Left renal cortex interstitium (tissue), 4 donors: Measurements from ENCODE around the gene TCTA. TPM values are rescaled to one million over a fixed set of nuclear protein-coding genes. Genes with fewer than 3 reads are reported as not detected.
"Not testable (repeated sequence)": the region's sequence is repeated elsewhere in the genome, so short reads cannot be mapped to it uniquely, and the experiment has no call there.

Experiments used
- DNase-seq, 4 donors: peaks; one replicate each; pipeline ENCODE4 v3.0.0-alpha.2; 2013; ENCODE audit warnings: low read depth in 4 of 4, low spot score in 2 of 4, missing footprints in 1 of 4
- polyA plus RNA-seq, 4 donors: library from polyadenylated mRNA; unstranded; fragments of 120-200 nt; gene quantifications; one replicate each; pipeline ENCODE4 v1.2.1, GENCODE V29; 2013; ENCODE audit not compliant: insufficient read length in 4 of 4

Gene TCTA, protein sequence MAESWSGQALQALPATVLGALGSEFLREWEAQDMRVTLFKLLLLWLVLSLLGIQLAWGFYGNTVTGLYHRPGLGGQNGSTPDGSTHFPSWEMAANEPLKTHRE
- polyA plus RNA-seq: 10 to 100 TPM; 31.8 to 36.0 (median 35.5) TPM

DNA sequence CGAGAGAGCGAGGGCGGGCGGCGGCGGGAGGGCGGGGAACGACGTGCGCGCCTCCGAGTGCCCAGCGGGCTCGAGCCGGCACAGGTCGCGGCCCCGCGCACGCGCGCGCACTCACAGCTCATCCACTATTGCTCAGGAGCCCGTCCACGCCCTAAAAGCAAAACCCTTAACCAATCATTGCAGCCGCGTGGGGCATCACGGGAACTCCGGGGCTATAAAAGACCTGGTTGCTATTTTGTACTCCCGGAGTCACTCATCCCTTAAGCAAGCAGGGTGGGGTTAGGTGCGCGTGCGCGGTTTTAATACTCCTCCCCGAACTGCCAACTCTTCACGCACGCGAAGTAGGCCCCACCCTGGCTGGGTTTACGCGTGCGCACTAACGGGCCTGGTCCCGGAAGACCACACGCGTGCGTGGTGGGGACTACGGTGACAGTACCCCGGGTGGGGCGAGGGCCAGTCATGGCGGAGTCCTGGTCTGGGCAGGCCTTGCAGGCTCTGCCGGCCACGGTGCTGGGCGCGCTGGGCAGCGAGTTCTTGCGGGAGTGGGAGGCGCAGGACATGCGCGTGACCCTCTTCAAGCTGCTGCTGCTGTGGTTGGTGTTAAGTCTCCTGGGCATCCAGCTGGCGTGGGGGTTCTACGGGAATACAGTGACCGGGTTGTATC lies at the start of gene TCTA, which contains the start of gene RHOA:
Gene TCTA (plus strand): TSS at position 456 of the 664 bp plus-strand sequence. CDS start 4 bp downstream, at position 460.
Gene RHOA (minus strand): TSS at position 9 of the 664 bp plus-strand sequence. CDS start 36,387 bp downstream, outside the sequence.
- peak; percentile 97 to 99 (median 99) for DNase-seq

DNA sequence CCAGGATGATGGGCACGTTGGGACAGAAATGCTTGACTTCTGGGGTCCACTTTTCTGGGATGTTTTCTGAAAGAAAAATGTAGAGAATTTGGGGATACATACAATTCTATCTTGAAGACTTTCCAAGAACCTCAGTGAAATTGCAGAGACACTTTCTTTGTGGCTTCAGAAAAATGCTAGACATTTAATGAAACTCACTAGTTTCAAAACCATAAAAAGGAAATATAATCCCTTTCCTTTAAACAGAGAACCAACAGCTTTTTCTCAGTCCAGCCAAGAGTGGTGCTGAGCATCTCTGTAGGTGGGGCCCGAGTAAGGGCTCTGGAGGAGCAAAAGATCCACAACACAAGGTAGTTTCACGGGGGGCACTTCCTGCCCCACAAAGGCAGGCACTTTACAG lies 49.7 kb upstream of the TCTA start:
- no peak for DNase-seq

DNA sequence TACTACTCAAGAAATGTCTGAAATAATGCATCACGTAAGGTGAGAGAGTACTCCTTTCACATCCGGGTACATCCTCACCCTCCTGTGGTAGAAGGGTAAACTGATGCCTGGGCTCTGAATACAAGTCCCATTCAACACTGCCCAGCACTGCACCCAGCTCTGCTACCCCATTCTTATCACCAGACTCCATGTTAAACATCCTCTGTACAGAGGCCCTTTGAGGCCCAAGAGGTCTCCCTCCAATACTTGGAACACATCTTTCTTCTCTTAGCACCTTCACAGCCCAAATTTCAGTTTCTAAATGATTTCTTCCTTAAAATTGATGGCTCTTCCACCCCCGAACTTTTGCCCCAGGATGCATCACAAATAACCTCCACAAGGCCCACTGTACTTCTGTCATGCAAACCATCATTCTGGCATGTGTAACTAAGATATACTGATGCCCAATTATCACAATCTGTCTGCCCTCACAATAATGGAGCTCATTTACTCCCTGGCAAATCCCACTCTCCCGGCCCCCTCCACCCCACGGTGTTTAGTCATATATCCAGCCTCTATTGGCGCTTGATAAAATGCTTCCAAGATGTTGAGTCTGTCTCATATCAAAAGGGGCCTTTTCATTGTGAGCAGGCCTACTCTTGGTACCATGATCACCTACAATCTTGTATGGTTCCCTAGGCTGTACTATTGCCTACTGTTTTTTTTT lies 41.5 kb upstream of the TCTA start:
- DNase-seq: no peak

DNA sequence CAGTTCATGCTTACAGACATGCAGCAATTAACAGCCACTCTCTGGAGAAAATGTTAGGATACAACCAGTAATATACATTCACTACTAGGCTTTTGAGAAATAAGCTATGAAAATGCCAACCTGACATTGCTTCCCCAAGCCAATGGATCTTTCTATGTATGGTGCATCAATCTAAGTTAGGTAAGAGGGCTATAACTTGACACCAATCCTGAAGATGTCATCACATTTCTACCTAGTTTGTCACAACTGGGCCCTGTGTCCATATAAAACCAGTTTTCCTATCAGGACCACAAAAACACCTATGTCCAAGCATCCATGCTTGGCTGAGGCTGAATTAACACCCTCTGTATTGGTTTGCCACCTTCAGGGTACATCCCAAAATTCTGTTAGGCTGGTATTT lies 40.3 kb upstream of the TCTA start:
- DNase-seq: no peak

DNA sequence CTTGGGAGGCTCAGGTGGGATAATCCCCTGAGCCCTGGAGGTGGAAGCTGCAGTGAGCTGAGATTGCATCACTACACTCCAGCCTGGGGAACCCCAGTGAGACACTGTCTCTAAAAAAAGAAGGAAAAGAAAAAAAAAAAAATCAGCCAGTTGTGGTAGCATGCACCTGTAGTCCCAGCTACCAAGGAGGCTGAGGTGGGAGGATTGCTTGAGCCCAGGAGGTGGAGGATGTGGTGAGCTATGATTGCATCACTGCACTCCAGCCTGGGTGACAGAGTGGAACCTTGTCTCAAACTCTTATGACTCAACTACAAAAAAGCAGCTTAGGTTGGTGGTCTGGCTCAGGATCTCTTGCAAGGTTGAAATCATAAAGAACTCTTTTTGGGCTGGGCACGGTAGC lies 34.7 kb upstream of the TCTA start:
- DNase-seq: no peak

DNA sequence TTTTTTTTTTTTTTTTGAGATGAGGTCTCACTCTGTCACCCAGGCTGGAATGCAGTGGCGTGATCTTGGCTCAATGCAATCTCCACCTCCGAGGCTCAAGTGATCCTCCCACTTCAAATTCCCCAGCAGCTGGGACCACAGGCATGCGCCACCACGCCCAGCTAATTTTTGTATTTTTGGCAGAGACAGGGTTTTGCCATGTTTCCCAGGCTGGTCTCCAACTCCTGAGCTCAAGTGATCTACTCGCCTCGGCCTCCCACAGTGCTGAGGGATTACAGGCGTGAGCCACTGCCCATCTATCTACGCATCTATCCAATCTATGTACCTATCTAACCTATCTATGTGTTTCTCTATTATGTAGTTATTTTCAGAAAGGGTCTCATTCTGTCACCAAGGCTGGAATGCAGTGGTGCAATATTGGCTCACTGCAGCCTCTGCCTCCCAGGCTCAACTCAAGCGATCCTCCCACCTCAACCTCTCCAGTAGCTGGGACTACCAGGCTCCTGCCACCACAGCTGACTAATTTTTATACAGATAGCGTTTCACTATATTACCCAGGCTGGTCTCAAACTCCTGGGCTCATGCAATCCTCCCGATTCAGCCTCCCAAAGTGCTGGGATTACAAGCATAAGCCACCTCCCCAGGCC lies 33.9 kb upstream of the TCTA start:
- DNase-seq: no peak

DNA sequence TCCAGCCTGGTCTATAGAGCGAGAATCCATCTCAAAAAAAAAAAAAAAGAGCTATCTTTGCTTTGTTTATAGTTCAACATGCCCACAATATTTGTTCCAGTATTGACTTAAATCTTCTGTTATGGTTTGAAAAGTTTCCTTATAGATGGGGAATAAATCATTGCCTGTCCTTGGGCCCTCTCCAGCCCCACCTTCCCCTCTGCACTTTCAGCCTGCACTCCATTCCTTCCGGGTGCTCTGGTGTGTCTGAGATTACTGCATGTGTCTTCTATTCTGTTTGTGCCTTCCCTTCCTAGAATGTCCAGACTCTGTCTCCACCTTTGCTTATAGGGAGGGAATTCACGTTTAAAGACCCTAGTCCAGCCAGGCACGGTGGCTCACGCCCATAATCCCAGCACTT lies 28.8 kb upstream of the TCTA start:
- no peak for DNase-seq

DNA sequence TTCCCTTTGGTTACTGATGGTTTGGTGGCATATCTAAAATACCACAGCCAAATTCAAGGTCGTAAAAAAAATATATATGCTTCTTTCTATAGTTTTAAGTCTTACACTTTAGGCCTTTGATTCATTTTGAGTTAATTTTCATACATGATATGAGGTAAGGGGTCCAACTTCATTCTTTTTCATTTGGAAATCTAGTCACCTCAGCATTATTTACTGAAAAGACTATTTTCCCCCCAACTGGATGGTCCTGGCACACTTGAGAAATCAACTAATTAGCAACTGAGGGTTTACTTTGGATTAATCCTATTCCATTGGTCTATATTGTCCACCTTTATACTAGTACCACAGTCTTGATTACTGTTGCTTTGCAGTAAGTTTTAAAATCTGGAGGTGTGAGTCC lies 26.6 kb upstream of the TCTA start:
- no peak for DNase-seq

DNA sequence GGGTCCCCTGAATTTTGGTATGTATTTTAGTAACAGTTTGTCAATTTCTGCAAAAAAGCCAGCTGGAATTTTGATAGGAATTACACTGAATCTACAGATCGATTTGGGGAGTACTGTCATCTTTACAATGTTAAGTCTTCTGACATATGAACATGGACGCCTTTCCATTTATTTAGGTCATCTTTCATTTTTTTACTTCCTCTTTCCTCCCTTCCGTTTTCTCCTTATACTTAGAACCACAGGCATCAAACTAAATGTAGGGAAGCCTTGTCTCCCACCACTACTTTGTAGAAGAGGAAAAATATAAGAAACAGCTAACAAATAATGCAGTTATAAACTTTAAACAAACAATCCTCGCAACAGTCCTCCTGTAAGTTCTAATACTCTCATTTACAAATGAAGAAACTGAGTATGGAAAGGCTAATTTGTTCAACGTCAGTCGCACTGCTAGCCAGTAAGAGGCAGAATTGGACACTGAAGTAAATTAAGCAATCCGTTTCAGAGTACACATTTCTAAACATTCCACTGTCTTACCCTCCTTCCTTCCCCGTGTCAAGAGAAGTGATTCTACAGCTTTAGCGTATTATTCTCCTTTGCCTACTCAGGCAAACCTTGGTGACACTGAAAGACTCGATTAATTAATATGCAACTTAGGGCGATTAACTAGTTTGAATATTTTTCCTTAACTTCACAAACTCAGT lies 26.0 kb upstream of the TCTA start:
- no peak for DNase-seq

DNA sequence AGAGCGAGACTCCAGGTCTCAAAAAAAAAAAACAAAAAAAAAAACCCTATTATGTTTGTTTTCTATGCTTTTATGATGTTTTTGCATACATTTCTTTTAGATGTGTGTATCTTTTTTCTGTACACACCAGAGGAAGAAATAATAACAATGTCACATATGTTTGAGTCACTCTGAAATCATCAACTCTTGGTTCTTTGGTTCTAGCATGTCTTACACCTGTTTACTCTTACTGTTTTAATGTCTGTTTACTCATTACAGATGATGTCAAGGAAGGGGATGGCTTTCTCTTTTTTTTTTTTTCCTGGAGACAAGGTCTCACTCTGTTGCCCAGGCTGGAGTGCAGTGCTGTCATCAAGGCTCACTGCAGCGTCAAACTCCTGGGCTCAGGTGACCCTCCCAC lies 24.5 kb upstream of the TCTA start:
- DNase-seq: no peak

DNA sequence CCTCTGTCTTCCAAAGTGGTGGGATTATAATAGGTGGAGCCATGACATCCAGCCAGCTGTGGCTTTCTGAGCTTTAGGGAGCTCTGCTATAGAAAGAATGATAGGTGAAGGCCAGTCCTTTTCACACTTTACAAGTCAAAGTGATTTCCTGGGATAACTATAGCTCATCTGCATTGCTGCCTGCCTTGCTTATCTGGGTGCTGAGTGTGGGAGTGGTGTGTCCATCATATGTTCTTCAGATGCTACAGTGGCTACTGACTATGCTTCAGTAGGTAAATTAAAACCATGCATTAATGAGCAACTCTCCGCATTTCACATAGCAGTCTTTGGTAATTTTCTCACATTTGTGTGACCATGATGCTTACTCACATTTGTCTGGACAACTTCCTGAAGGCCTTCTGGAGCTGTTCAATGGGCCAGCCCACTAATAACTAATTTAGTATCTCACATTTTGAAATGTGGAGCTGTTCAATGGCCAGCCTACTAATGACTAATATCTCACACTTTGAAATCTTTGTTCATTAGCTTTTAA lies 23.9 kb upstream of the TCTA start:
- no peak for DNase-seq

DNA sequence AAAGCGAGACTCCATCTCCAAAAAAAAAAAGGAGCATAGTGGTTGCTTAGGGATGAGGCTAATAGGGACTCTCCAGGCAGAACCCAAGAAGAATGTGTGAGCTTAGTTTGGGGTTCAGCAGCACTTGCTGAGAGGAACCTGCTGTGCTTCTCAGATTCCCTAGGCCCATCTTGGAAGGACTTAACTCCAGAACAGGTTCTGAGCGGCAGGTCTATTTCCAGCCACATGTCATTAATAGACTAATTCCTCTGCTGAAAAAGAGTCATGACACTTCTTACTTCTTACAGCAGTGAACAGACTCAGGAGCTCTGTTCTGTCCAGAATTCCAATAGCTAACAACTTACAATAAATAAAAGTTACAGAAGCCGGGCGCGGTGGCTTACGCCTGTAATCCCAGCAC lies 22.9 kb upstream of the TCTA start:
- no peak for DNase-seq

DNA sequence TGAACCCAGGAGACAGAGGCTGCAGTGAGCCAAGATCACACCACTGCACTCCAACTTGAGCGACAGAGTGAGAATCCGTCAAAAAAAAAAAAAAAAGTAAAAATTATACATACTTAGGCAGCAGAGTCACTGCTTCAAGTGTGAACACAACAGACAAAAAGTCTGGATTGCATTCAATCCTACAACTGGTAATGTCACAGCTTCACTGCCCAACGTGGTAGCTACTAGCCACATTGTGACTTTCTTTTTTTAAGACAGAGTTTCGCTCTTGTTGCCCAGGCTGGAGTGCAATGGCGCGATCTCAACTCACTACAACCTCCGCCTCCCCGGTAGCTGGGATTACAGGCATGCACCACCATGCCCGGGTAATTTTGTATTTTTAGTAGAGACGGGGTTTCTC lies 20.9 kb upstream of the TCTA start:
- not testable (repeated sequence) for DNase-seq

DNA sequence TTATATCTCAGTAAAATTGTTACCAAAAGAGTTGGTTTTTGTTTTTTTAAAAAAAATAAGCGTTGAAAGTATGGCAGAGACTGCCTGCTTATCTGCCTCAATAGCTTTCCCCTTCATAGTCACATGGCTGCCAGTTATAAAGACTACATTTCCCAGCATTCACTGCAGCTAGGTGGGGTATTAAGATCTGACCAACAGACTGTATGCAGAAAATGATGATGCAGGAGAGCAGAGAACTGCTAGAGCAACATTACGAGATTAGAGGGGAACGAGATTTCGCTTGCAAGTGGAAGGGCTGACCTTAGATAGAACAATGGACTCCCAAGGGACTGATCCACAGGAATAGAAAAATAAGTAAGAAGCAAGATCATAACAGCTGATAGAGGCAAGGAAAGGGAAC lies 14.8 kb upstream of the TCTA start:
- no peak for DNase-seq

DNA sequence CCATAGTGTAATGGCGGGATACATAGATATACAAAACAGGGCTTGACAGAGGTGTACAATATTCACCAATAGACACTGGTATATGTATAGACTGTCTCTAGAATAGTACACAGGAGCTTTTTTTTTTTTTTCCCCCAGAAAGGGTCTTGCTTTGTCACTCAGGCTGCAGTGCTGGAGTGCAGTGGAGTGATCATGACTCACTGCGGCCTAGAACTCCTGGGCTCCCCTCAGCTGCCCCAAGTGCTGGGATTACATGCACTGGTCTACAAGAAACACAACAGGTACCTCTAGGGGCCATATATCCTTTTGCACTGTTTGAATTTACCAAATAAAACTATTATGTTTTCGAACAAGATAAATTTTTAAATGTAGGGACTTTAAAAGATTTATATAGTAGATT lies 12.8 kb upstream of the TCTA start:
- no peak for DNase-seq

DNA sequence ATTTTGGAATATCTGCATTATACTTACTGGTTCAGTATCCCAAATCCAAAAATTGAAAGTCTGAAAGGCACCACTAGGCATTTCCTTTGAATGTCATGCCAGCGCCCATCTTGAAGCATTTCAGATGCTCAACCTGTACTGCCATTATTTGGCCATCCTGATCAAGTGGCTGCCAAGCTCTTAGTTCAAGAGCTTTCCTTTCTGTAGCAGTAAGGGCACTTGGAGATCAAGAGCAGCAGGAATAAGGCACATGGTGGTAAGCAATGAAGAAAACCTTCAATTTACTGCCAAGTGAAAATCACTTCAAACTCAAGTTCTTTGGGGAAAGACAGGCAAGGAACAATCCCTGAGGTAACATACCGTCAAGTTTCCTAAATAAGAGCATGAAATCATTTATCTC lies 10.5 kb upstream of the TCTA start:
- DNase-seq: no peak

DNA sequence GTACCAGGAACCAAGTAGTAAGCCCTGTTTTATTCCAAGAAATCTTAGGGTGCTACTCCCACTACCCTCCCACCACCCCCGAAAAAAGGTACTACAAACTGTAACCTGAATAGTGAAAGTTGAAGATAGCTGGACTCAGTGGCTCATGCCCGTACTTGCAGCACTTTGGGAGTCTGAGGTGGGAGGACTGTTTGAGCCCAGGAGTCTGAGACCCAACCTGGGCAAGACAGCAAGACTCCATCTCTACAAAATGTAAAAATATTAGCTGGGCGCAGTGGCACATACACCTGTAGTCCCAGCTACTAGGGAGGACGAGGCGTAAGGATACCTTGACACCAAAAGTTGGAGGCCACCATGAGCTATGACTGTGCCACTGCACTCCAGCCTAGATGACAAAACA lies 8.3 kb upstream of the TCTA start:
- DNase-seq: no peak

DNA sequence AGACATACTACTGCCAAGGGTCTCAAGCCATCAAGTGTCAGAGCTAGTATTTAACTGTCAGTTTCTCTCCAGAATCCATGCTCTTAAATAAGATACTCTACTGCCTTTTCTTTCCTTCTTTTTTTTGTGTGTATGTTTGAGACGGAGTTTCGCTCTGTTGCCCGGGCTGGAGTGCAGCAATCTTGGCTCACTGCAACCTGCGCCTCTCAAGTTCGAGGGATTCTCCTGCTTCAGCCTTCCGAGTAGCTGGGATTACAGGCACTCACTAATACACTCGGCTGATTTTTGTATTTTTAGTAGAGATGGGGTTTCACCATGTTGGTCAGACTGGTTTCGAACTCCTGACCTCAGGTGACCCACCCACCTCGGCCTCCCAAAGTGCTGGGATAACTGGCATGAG lies 6.7 kb upstream of the TCTA start:
- not testable (repeated sequence) for DNase-seq

DNA sequence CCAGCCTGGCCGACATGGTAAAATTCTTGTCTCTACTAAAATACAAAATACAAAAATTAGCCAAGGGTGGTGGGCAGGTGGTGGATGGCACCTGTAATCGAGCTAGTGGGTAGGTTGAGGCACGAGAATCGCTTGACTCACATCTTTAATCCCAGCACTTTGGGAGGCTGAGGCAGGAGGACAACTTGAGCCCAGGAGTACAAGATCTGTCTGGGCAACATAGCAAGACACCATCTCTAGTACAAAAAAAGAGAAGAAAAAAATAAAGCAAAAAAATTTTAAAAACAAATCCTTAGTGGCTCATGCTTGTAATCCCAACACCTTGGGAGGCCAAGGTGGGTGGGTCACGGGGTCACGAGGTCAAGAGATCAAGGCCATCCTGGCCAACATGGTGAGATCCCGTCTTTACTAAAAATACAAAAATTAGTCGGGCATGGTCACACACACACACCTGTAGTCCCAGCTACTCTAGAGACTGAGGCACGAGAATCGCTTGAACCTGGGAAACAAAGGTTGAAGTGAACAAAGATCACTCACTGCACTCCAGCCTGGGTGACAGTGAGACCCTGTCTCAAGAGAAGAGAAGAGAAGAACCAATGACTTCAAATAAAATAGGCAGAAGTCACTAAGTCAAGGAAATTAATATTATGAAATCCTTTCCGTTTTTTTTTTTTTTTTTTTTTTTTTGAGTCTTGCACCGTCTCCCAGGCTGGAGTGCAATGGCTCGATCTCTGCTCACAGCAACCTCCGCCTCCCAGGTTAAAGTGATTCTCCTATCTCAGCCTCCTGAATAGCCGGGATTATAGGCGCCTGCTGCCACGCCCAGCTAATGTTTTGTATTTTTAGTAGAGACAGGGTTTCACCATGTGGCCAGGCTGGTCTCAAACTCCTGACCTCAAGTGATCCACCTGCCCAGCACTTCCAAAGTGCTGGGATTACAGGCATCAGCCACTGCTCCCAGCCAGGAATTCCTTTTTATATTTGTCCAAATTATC lies 5.4 kb upstream of the TCTA start:
- DNase-seq: no peak
